Peyer's patch (tissue), 4 donors: Measurements from ENCODE around the gene CADPS. TPM values are rescaled to one million over a fixed set of nuclear protein-coding genes. Genes with fewer than 3 reads are reported as not detected.

Experiments
- DNase-seq, 3 donors: peaks; one replicate each; pipeline ENCODE4 v3.0.0-alpha.2; 2017 to 2019
- H3K27ac ChIP-seq, 4 donors: fragments of 200-600 bp; sonication (generic); one replicate each; pipeline ENCODE4 v1.5.1; 2016 to 2019
- H3K27me3 ChIP-seq, 2 donors: fragments of 200-600 bp; sonication (generic); one replicate each; pipeline ENCODE4 v1.5.1; 2019
- H3K36me3 ChIP-seq, 3 donors: fragments of 200-600 bp; sonication (generic); one replicate each; pipeline ENCODE4 v1.5.1; 2016 to 2019
- H3K4me1 ChIP-seq, 4 donors: fragments of 200-600 bp; sonication (generic); one replicate each; pipeline ENCODE4 v1.5.1; 2016 to 2019
- H3K4me3 ChIP-seq, 4 donors: fragments of 200-600 bp; sonication (generic); 1 replicate in 3 of 4; 2 replicates in 1 of 4; pipeline ENCODE4 v1.5.1; 2016 to 2019; ENCODE audit warnings: mild to moderate bottlenecking in 1 of 4
- H3K9me3 ChIP-seq, 4 donors: fragments of 200-600 bp; sonication (generic); one replicate each; pipeline ENCODE4 v1.5.1; 2016 to 2019; ENCODE audit warnings: mild to moderate bottlenecking in 1 of 4
- CTCF ChIP-seq, 6 experiments: fragments of 450-650 bp in 4 of 6; fragments of 200-600 bp in 2 of 6; sonication (generic) in 1 of 6; IDR thresholded peaks; one replicate each; pipeline ENCODE4 v1.5.1; 2017 to 2019; ENCODE audit warnings: antibody characterized with exemption in 6 of 6, mild to moderate bottlenecking in 3 of 6, moderate library complexity in 1 of 6
- POLR2A ChIP-seq, 2 donors: fragments of 450-650 bp; IDR thresholded peaks; one replicate each; pipeline ENCODE4 v1.5.1; 2017; ENCODE audit warnings: antibody characterized with exemption in 2 of 2, mild to moderate bottlenecking in 2 of 2, moderate library complexity in 2 of 2
- total RNA-seq, 4 donors: library from RNA; depleted of rRNA; stranded (reverse); fragments of >200 nt; gene quantifications; one replicate each; pipeline ENCODE4 v1.1.0, GENCODE V29; 2016

The CADPS gene
- total RNA-seq, 4 donors from 2014 or later = 6.4 to 29.7 (median 18.1) TPM

GRCh38 chr3:62369476-62369743 lies 505.8 kb downstream of the CADPS start:
- peaks cover 0 to 47% of the 10 kb centered on the region in 2 donors for H3K27me3 ChIP-seq
- no peak overlapping the region for H3K27ac ChIP-seq
- H3K4me3 ChIP-seq = no peak overlapping the region
- no peaks in the 10 kb centered on the region for H3K36me3 ChIP-seq
- no peaks in the 10 kb centered on the region for H3K9me3 ChIP-seq
- peaks cover 0 to 13% (median 0%) of the 10 kb centered on the region in 4 donors for H3K4me1 ChIP-seq
- no peak for TF ChIP-seq CTCF (IDR thresholded peaks at IDR 0.05)
- DNase-seq = no peak

GRCh38 chr3:62368705-62369475 lies 506.3 kb downstream of the CADPS start:
- no peaks in the 10 kb centered on the region for H3K36me3 ChIP-seq
- H3K27ac ChIP-seq = no peak overlapping the region
- H3K4me3 ChIP-seq = peak overlapping the region in 1 of 4 donors; percentile 1
- TF ChIP-seq CTCF (IDR thresholded peaks at IDR 0.05) = no peak
- TF ChIP-seq POLR2A (IDR thresholded peaks at IDR 0.05) = no peak
- H3K4me1 ChIP-seq = peaks cover 0 to 13% (median 0%) of the 10 kb centered on the region in 4 donors
- no peak for DNase-seq
- H3K9me3 ChIP-seq = no peaks in the 10 kb centered on the region
- peaks cover 0 to 47% of the 10 kb centered on the region in 2 donors for H3K27me3 ChIP-seq

- Histone ChIP-seq H3K27me3 (peaks cover 0 to 47% of the 10 kb centered on the region in 2 donors), H3K27ac (no peak overlapping the region), H3K9me3 (no peaks in the 10 kb centered on the region), H3K4me3 (no peak overlapping the region), H3K36me3 (no peaks in the 10 kb centered on the region), H3K4me1 (peaks cover 0 to 13% (median 0%) of the 10 kb centered on the region in 4 donors)
- no peak for TF ChIP-seq POLR2A (IDR thresholded peaks at IDR 0.05)
- TF ChIP-seq CTCF (IDR thresholded peaks at IDR 0.05) = no peak
- DNase-seq = no peak
Measured at GRCh38 chr3:62368290-62368704, 506.9 kb downstream of the CADPS start.

- H3K4me1 ChIP-seq = peaks cover 0 to 13% (median 0%) of the 10 kb centered on the region in 4 donors
- no peaks in the 10 kb centered on the region for H3K9me3 ChIP-seq
- TF ChIP-seq POLR2A (IDR thresholded peaks at IDR 0.05) (no peak), CTCF (IDR thresholded peaks at IDR 0.05) (no peak)
- H3K27ac ChIP-seq = no peak overlapping the region
- H3K36me3 ChIP-seq = no peaks in the 10 kb centered on the region
- H3K27me3 ChIP-seq = peaks cover 0 to 47% of the 10 kb centered on the region in 2 donors
- H3K4me3 ChIP-seq = no peak overlapping the region
- DNase-seq = no peak
Measured at GRCh38 chr3:62367763-62368195, 507.4 kb downstream of the CADPS start.

- H3K9me3 ChIP-seq = no peaks in the 10 kb centered on the region
- no peak for TF ChIP-seq CTCF (IDR thresholded peaks at IDR 0.05)
- TF ChIP-seq POLR2A (IDR thresholded peaks at IDR 0.05) = no peak
- peaks cover 0 to 7% (median 0%) of the 10 kb centered on the region in 4 donors for H3K4me1 ChIP-seq
- H3K36me3 ChIP-seq = no peaks in the 10 kb centered on the region
- H3K27ac ChIP-seq = no peak overlapping the region
- no peak for DNase-seq
- no peak overlapping the region for H3K4me3 ChIP-seq
- H3K27me3 ChIP-seq = peaks cover 0 to 35% of the 10 kb centered on the region in 2 donors
Measured at GRCh38 chr3:62366126-62366484, 509.1 kb downstream of the CADPS start.
